Activated naive CD4-positive, alpha-beta T cell treated with anti-CD3 and anti-CD28 coated beads, Interleukin-2, amount 10 ng/mL, durations not matched to agents 7 days and 5 days (primary cell): ENCODE data around the gene CCDC86.

Experiments used
- CTCF ChIA-PET: fragments of 350-600 bp; sonication (Branson Sonifier 250); formaldehyde crosslinking; loops from one replicate; lab custom pipeline; 2021; ENCODE audit warnings: antibody characterized with exemption; lab: Charles Lee
- DNase-seq: peaks from one replicate; pipeline ENCODE4 v3.0.0-alpha.2; 2020
- H3K27ac Mint-ChIP-seq: one replicate; pipeline ENCODE4 v1.8.0; 2021; ENCODE audit warnings: mild to moderate bottlenecking, moderate library complexity, mixed read lengths
- H3K27me3 Mint-ChIP-seq: one replicate; pipeline ENCODE4 v1.8.0; 2021; ENCODE audit warnings: mild to moderate bottlenecking, mixed read lengths
- H3K36me3 Mint-ChIP-seq: one replicate; pipeline ENCODE4 v1.8.0; 2021; ENCODE audit warnings: mixed read lengths
- H3K4me1 Mint-ChIP-seq: one replicate; pipeline ENCODE4 v1.8.0; 2021; ENCODE audit warnings: mixed read lengths
- H3K4me3 Mint-ChIP-seq: one replicate; pipeline ENCODE4 v1.8.0; 2021; ENCODE audit warnings: mild to moderate bottlenecking, moderate library complexity, mixed read lengths
- H3K9me3 Mint-ChIP-seq: one replicate; pipeline ENCODE4 v1.8.0; 2021; ENCODE audit warnings: mixed read lengths

Gene CCDC86, protein sequence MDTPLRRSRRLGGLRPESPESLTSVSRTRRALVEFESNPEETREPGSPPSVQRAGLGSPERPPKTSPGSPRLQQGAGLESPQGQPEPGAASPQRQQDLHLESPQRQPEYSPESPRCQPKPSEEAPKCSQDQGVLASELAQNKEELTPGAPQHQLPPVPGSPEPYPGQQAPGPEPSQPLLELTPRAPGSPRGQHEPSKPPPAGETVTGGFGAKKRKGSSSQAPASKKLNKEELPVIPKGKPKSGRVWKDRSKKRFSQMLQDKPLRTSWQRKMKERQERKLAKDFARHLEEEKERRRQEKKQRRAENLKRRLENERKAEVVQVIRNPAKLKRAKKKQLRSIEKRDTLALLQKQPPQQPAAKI

GRCh38 chr11:60841797-60842667 lies at the start of gene CCDC86:
CCDC86 (plus strand) TSS chr11:60842113; CDS start chr11:60842125, 12 bp downstream.
- Mint-ChIP-seq H3K4me3 (peak within 1 kb of the TSS; percentile 87), H3K27me3 (peaks cover 9% of the 10 kb centered on the region), H3K36me3 (peaks cover 4% of the 10 kb centered on the region), H3K9me3 (peaks cover 1% of the 10 kb centered on the region), H3K27ac (peak within 1 kb of the TSS; percentile 90), H3K4me1 (peaks cover 47% of the 10 kb centered on the region)
- peak; percentile 98 for DNase-seq
- CTCF ChIA-PET, result interaction anchor here (1.0 to 8.5 kb wide), 3 partner anchors 11 to 57 kb away, joined by 3 to 47 read pairs (median 11); no protein-coding TSS in a partner anchor

DNA sequence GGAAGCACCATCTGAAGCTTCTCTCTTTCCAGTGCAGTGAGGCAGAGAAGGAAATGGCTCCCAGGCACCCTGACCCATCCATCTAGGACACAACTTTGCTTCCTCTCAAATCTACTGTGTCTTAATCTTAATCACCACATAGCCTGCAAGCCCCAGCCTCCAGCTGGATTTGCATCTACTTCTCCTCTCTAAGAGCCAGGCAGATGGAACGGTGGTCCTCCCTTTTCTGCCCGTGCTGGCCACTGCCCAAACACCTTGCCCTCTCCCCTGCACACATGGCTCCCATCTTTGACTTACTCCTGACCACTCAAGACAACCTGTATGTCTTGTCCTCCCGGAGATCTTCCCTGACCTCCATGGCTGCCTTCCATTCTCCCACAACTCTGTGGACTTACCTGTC lies 49.4 kb upstream of the CCDC86 start:
- Mint-ChIP-seq H3K27ac (no peak overlapping the region), H3K36me3 (no peaks in the 10 kb centered on the region), H3K4me1 (no peaks in the 10 kb centered on the region), H3K27me3 (peaks cover 38% of the 10 kb centered on the region), H3K9me3 (no peaks in the 10 kb centered on the region), H3K4me3 (no peak overlapping the region)
- DNase-seq, result no peak
- CTCF ChIA-PET, result no interaction called here

DNA sequence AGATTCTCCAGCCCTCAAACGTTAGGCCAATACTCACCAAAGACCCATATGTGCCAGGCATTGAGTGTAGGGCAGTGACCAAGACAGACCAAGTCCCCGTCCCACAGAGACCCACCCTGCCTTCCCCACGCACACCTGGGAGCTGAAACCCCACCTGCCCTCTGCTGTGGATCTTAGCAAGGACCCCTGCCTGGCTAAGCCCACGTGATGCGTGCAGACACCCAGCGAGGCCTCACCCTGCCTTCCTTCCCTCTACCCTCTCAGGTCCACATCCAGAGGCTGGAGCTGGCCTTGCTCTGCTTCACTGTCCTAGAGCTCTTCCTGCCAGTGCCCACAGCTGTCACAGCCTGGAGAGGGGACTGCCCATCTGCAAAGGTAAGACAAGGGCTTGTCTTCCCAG lies 46.6 kb upstream of the CCDC86 start:
- peaks cover 52% of the 10 kb centered on the region for H3K27me3 Mint-ChIP-seq
- no peak overlapping the region for H3K4me3 Mint-ChIP-seq
- no peaks in the 10 kb centered on the region for H3K9me3 Mint-ChIP-seq
- CTCF ChIA-PET, result interaction anchor here (1.0 kb wide), 1 partner anchor 20 kb away, joined by 3 read pairs; no protein-coding TSS in a partner anchor
- no peaks in the 10 kb centered on the region for H3K36me3 Mint-ChIP-seq
- H3K4me1 Mint-ChIP-seq, result no peaks in the 10 kb centered on the region
- no peak overlapping the region for H3K27ac Mint-ChIP-seq
- DNase-seq, result no peak

DNA sequence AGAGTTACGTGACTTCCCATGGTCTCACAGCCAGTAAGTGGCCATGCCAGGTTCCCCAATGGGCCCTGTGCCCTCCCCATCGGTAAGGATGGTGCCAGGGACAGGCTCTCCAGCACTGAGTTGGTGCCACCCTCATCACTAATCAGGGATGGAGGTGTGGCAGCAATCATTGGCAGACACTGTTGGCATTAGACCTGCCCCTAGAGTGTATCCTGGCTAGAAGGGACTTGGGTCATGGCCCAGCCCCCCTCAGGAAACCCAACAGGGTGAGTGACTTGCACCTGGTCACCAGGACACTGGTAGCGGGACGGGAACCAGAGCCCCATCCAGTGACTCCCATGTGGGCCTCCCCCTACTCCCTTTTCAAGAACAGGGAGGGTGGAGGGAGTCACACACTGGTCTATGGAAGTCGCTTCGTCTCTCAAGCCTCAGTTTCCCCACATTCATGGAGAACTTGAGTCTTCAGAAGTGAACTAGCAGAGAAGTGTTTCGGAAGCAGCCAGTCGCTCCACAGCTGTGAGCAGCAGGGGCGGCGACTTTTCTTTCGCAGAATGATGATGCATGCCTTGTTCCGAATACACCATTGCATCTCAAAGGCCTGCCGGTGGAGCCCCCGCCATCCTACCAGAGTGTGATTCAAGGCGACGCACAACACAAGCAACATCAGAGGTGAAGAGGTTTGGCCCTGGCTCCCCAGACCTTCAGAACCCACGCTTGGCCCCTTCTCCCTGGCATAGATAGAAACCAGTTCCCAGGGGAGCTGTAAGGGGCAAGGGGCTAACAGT lies 43.9 kb upstream of the CCDC86 start:
- H3K4me1 Mint-ChIP-seq, result no peaks in the 10 kb centered on the region
- DNase-seq, result no peak
- H3K27ac Mint-ChIP-seq, result no peak overlapping the region
- H3K9me3 Mint-ChIP-seq, result no peaks in the 10 kb centered on the region
- peaks cover 41% of the 10 kb centered on the region for H3K27me3 Mint-ChIP-seq
- no peak overlapping the region for H3K4me3 Mint-ChIP-seq
- H3K36me3 Mint-ChIP-seq, result no peaks in the 10 kb centered on the region
- CTCF ChIA-PET, result interaction anchor here (0.6 kb wide), 1 partner anchor 102 kb away, joined by 3 read pairs; no protein-coding TSS in a partner anchor

DNA sequence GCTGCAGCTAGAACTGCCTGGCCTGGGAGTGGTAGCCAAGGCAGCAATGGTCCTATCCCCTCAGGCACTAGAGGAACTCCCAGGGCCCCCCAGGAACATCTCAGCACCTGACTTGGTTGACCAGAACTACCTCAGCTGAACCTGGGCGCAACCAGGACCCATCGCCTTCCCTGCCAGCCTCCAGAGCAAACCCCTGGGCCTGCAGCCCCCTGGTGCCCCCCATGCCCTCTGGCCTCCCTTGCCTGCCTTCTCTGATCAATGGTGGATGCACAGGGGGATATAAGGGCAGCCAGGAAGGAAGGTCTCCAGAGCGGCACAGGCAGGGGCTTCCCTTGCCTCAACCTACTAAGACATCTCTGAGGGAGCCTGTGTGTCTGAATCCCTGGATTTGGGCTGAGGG lies 43.3 kb upstream of the CCDC86 start:
- Mint-ChIP-seq H3K4me1 (no peaks in the 10 kb centered on the region), H3K9me3 (no peaks in the 10 kb centered on the region), H3K4me3 (no peak overlapping the region), H3K27ac (no peak overlapping the region), H3K36me3 (no peaks in the 10 kb centered on the region), H3K27me3 (peaks cover 39% of the 10 kb centered on the region)
- no peak for DNase-seq
- CTCF ChIA-PET, result no interaction called here

GRCh38 chr11:60801194-60801593 lies 40.7 kb upstream of the CCDC86 start:
- H3K4me1 Mint-ChIP-seq, result no peaks in the 10 kb centered on the region
- no peaks in the 10 kb centered on the region for H3K36me3 Mint-ChIP-seq
- H3K27ac Mint-ChIP-seq, result no peak overlapping the region
- peaks cover 34% of the 10 kb centered on the region for H3K27me3 Mint-ChIP-seq
- no peaks in the 10 kb centered on the region for H3K9me3 Mint-ChIP-seq
- CTCF ChIA-PET, result interaction anchor here (0.7 kb wide), 1 partner anchor 17 kb away, joined by 3 read pairs; no protein-coding TSS in a partner anchor
- no peak overlapping the region for H3K4me3 Mint-ChIP-seq
- no peak for DNase-seq

DNA sequence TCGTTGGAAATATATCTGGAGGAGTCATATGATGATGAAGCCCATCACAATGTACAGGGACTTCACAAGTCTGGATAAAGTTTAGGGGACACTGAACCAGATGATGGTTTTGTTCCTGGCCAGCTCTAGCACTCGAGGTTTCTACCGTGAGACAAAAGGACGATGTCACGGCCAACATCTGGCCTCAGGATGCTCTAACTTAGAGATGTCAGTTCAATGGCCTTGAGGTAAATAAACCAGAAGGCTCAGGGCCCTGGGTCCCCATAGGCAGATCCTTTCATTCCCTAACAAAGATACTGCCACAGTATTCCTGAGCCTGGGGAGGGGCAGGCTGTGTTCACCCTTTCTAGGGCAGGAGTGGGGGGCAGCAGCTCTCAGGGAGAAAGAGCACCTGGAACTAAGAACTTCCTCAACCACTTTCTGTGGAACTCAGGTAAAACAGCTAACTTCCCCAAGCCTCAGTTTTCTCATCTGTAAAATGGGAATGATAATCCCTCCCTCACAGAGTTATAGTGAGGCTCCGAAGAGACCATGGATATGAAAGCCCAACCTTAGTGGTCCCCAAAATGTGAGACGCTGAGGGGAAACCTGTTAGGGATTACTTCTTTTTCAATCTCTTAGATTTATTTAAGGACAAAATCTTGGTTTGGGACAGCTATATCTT lies 38.5 kb upstream of the CCDC86 start:
- H3K4me1 Mint-ChIP-seq, result no peaks in the 10 kb centered on the region
- CTCF ChIA-PET, result no interaction called here

GRCh38 chr11:60809249-60809648 lies 32.7 kb upstream of the CCDC86 start:
- no peak overlapping the region for H3K27ac Mint-ChIP-seq
- peaks cover 16% of the 10 kb centered on the region for H3K27me3 Mint-ChIP-seq
- no peak overlapping the region for H3K4me3 Mint-ChIP-seq
- CTCF ChIA-PET, result no interaction called here
- no peaks in the 10 kb centered on the region for H3K36me3 Mint-ChIP-seq
- H3K9me3 Mint-ChIP-seq, result no peaks in the 10 kb centered on the region
- no peak for DNase-seq
- peaks cover 7% of the 10 kb centered on the region for H3K4me1 Mint-ChIP-seq

More for the DNA sequence above, 38.5 kb upstream of the CCDC86 start:
- Mint-ChIP-seq H3K36me3 (no peaks in the 10 kb centered on the region), H3K4me3 (no peak overlapping the region), H3K27me3 (peaks cover 24% of the 10 kb centered on the region), H3K9me3 (no peaks in the 10 kb centered on the region), H3K27ac (no peak overlapping the region)
- no peak for DNase-seq

DNA sequence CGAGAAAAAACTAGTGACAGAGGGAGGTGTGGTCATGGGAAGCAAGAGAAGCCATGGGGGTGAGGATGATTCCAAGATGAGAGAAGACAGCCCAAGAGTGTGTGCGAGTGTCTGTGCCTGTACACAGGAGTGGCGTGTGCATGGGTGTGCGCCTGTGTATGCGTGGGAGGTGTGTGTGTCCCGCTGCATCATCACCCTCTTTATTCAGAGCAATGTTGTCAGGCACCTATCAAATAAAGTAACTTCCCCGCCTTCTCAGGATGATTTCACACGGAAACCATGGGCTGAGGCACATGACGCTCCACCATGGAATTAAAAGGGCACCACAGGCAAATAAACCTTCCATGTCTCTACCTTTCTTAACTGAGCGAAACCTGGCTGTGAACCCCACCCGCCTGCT lies 32.2 kb upstream of the CCDC86 start:
- Mint-ChIP-seq H3K4me3 (no peak overlapping the region), H3K36me3 (no peaks in the 10 kb centered on the region), H3K27me3 (peaks cover 16% of the 10 kb centered on the region), H3K9me3 (no peaks in the 10 kb centered on the region), H3K4me1 (peaks cover 7% of the 10 kb centered on the region), H3K27ac (no peak overlapping the region)
- DNase-seq, result no peak
- CTCF ChIA-PET, result no interaction called here

GRCh38 chr11:60810151-60810550 lies 31.8 kb upstream of the CCDC86 start:
- Mint-ChIP-seq H3K27ac (no peak overlapping the region), H3K9me3 (no peaks in the 10 kb centered on the region), H3K4me3 (no peak overlapping the region), H3K4me1 (peaks cover 7% of the 10 kb centered on the region), H3K36me3 (no peaks in the 10 kb centered on the region), H3K27me3 (peaks cover 16% of the 10 kb centered on the region)
- DNase-seq, result no peak
- CTCF ChIA-PET, result interaction anchor here (0.6 kb wide), 1 partner anchor 32 kb away, joined by 3 read pairs; no protein-coding TSS in a partner anchor

DNA sequence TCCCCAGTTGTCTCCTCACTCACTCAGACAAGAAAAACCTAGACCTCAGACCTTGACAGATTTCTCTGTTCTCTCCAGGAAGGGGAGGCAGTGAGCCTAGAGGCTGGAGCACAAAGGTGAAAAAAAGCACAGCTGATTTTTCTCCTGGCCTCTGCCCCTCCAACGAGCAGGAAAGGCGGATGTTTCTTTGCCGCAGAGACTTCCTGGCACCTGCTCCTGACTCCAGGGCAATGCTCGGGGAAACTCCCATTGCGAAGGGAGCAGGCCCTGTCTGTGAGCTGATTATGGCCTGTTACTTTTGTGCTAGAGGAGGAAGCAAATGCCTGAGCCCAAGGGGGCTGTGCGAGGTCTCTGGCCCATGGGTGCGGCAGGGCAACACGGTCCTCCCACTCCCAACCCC lies 31.3 kb upstream of the CCDC86 start:
- Mint-ChIP-seq H3K27ac (no peak overlapping the region), H3K4me1 (peaks cover 7% of the 10 kb centered on the region), H3K36me3 (no peaks in the 10 kb centered on the region)

DNA sequence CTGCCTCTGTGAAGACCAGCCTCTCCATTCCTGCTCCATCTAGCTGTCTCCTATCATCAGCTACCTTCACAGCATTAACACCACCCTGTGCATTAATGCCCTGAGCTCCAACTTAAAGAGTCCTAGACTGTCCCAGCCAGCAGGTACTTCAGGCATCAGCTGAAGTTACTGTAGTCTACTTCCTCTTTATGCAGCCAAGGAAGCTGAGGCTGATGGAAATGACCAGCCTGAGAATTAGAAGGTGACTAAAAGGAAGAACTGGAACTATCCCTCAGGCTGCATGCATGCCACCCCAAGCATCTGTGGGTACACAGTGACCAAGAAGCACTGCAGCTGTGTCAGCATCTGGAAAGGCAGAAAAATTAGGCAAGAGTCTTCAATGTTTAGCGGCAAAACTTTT lies 28.6 kb upstream of the CCDC86 start:
- DNase-seq, result no peak
- Mint-ChIP-seq H3K36me3 (no peaks in the 10 kb centered on the region), H3K4me3 (no peak overlapping the region), H3K4me1 (peaks cover 7% of the 10 kb centered on the region), H3K27ac (no peak overlapping the region), H3K27me3 (peaks cover 16% of the 10 kb centered on the region), H3K9me3 (peaks cover 9% of the 10 kb centered on the region)
- CTCF ChIA-PET, result no interaction called here

More for the DNA sequence above, 31.3 kb upstream of the CCDC86 start:
- Mint-ChIP-seq H3K27me3 (peaks cover 16% of the 10 kb centered on the region), H3K4me3 (no peak overlapping the region), H3K9me3 (no peaks in the 10 kb centered on the region)
- DNase-seq, result no peak
- CTCF ChIA-PET, result interaction anchor here (0.6 kb wide), 1 partner anchor 32 kb away, joined by 3 read pairs; no protein-coding TSS in a partner anchor

DNA sequence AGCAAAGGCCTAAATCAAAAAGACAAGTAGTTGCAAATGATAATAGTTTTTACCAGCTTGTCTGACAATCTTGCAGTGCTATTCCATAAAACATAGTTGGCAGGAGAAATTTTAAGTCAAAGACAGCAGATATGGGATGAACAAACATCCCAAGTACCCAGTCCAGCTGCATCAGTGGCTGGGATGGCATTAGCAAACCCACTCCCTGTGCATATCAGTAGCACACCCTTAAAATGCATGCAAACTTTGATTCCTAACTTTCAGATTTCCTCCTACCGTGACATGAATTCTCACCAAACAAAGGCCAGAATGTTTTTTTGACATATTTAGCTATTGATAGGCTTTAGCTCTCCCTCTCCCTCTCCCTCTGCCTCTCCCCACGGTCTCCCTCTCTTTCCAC lies 27.8 kb upstream of the CCDC86 start:
- Mint-ChIP-seq H3K9me3 (peaks cover 9% of the 10 kb centered on the region), H3K36me3 (no peaks in the 10 kb centered on the region), H3K27me3 (peaks cover 16% of the 10 kb centered on the region), H3K27ac (no peak overlapping the region), H3K4me1 (peaks cover 7% of the 10 kb centered on the region), H3K4me3 (no peak overlapping the region)
- CTCF ChIA-PET, result no interaction called here
- no peak for DNase-seq
